Fibroblast of mammary gland (primary cell): ENCODE measurements around the gene GALK1.

ENCODE experiments used
- DNase-seq: peaks from one replicate; pipeline ENCODE4 v3.0.0-alpha.2; 2010; ENCODE audit warnings: low read depth
- H3K4me3 ChIP-seq: 2 replicates; pipeline ENCODE4 v1.5.1; 2011; ENCODE audit warnings: low read depth, mild to moderate bottlenecking, low read length, moderate library complexity; ENCODE audit not compliant: control insufficient read depth
- CTCF ChIP-seq: conservative IDR thresholded peaks from 2 replicates; pipeline ENCODE4 v1.5.1; 2011; ENCODE audit warnings: low read depth, low read length, inconsistent platforms; ENCODE audit not compliant: control insufficient read depth, insufficient read depth

Gene GALK1

GRCh38 chr17:75729351-75729750, 35.6 kb downstream of the GALK1 start:
- TF ChIP-seq CTCF = no peak
- DNase-seq = no peak
- no peak overlapping the region for H3K4me3 ChIP-seq

GRCh38 chr17:75727391-75727790, 37.6 kb downstream of the GALK1 start:
- no peak for DNase-seq
- no peak overlapping the region for H3K4me3 ChIP-seq
- TF ChIP-seq CTCF = no peak

DNA sequence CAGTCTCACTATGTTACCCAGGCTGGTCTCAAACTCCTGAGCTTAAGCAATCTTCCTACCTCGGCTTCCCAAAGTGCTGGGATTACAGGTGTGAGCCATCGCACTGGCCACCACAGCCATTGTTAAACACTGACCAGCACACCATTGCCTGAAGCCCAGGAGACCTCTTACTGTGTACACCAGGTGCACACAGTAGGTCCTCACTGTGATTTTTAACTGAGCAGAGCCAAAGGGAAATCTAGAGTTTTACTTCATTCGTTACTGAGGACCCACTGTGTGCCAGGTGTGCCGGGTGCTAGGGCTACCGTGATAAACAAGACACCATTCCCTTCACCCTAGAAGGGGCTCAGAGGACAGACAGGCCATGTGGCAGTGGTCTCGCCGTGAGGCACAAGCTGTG, 39.5 kb downstream of the GALK1 start:
- TF ChIP-seq CTCF = no peak
- no peak for DNase-seq

GRCh38 chr17:75724016-75725003, 40.7 kb downstream of the GALK1 start:
- TF ChIP-seq CTCF = no peak
- H3K4me3 ChIP-seq = no peak overlapping the region
- DNase-seq = no peak

More for the DNA sequence above, 39.5 kb downstream of the GALK1 start:
- no peak overlapping the region for H3K4me3 ChIP-seq

- no peak for DNase-seq
- no peak for TF ChIP-seq CTCF
- H3K4me3 ChIP-seq = no peak overlapping the region
Observed at GRCh38 chr17:75723171-75723930, 41.6 kb downstream of the GALK1 start.

DNA sequence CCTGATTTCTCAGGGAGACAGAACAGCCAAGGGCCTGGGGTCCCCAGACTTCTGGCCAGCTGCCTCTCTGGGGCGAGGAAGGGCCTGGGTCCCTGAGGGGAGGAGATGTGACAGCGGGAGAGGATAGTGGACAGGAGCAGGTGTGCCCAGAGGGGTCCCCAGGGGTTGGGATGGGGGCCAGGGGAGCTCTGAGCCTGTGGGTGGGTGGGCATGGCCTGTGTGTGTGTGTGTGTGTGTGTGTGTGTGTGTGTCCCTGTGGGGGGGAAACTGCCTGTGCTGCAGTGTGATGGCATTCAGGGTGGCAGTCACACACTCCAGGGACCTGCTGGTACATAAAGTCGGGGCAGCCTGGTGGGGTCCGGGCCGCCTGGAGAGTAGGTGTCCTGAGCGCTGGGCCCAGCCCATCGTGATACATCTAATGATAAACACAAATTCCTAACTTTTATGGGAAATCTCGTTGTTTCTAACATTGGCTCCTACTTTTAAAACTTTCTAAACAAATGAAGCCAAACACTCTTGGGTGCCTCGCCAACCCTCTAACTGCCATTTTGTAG, 42.4 kb downstream of the GALK1 start:
- no peak for TF ChIP-seq CTCF
- DNase-seq = no peak
- H3K4me3 ChIP-seq = no peak overlapping the region
